Measurements from ENCODE around the gene HOMER2. TPM values are rescaled to one million over a fixed set of nuclear protein-coding genes. Genes with fewer than 3 reads are reported as not detected.

HOMER2 gene
- total and polyA plus RNA-seq, 2 experiments from 2014 or later, result 10.8 to 23.9 TPM

- no peak overlapping the region for H2AFZ ChIP-seq
These were observed 119.2 kb downstream of the HOMER2 start for GRCh38 chr15:82833362-82833682.

More at GRCh38 chr15:82833362-82833682, 119.2 kb downstream of the HOMER2 start:
- TF ChIP-seq, protein P1, sequence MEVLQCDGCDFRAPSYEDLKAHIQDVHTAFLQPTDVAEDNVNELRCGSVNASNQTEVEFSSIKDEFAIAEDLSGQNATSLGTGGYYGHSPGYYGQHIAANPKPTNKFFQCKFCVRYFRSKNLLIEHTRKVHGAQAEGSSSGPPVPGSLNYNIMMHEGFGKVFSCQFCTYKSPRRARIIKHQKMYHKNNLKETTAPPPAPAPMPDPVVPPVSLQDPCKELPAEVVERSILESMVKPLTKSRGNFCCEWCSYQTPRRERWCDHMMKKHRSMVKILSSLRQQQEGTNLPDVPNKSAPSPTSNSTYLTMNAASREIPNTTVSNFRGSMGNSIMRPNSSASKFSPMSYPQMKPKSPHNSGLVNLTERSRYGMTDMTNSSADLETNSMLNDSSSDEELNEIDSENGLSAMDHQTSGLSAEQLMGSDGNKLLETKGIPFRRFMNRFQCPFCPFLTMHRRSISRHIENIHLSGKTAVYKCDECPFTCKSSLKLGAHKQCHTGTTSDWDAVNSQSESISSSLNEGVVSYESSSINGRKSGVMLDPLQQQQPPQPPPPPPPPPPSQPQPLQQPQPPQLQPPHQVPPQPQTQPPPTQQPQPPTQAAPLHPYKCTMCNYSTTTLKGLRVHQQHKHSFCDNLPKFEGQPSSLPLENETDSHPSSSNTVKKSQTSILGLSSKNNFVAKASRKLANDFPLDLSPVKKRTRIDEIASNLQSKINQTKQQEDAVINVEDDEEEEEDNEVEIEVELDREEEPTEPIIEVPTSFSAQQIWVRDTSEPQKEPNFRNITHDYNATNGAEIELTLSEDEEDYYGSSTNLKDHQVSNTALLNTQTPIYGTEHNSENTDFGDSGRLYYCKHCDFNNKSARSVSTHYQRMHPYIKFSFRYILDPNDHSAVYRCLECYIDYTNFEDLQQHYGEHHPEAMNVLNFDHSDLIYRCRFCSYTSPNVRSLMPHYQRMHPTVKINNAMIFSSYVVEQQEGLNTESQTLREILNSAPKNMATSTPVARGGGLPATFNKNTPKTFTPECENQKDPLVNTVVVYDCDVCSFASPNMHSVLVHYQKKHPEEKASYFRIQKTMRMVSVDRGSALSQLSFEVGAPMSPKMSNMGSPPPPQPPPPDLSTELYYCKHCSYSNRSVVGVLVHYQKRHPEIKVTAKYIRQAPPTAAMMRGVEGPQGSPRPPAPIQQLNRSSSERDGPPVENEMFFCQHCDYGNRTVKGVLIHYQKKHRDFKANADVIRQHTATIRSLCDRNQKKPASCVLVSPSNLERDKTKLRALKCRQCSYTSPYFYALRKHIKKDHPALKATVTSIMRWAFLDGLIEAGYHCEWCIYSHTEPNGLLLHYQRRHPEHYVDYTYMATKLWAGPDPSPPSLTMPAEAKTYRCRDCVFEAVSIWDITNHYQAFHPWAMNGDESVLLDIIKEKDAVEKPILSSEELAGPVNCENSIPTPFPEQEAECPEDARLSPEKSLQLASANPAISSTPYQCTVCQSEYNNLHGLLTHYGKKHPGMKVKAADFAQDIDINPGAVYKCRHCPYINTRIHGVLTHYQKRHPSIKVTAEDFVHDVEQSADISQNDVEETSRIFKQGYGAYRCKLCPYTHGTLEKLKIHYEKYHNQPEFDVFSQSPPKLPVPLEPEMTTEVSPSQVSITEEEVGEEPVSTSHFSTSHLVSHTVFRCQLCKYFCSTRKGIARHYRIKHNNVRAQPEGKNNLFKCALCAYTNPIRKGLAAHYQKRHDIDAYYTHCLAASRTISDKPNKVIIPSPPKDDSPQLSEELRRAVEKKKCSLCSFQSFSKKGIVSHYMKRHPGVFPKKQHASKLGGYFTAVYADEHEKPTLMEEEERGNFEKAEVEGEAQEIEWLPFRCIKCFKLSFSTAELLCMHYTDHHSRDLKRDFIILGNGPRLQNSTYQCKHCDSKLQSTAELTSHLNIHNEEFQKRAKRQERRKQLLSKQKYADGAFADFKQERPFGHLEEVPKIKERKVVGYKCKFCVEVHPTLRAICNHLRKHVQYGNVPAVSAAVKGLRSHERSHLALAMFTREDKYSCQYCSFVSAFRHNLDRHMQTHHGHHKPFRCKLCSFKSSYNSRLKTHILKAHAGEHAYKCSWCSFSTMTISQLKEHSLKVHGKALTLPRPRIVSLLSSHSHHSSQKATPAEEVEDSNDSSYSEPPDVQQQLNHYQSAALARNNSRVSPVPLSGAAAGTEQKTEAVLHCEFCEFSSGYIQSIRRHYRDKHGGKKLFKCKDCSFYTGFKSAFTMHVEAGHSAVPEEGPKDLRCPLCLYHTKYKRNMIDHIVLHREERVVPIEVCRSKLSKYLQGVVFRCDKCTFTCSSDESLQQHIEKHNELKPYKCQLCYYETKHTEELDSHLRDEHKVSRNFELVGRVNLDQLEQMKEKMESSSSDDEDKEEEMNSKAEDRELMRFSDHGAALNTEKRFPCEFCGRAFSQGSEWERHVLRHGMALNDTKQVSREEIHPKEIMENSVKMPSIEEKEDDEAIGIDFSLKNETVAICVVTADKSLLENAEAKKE (CRISPR knock-in tag; IDR thresholded peaks at IDR 0.05), result no peak
- TF ChIP-seq STAT1 (IDR thresholded peaks at IDR 0.05; ENCODE audit: unreplicated experiment) (no peak), JUNB (IDR thresholded peaks at IDR 0.05; ENCODE audit: unreplicated experiment) (no peak), ETS1 (IDR thresholded peaks at IDR 0.05) (no peak), NANOG (IDR thresholded peaks at IDR 0.05; ENCODE audit: borderline replicate concordance) (no peak), ZNF331 (CRISPR knock-in tag; IDR thresholded peaks at IDR 0.05; ENCODE audit: low read depth) (no peak), EZH2phosphoT487 (IDR thresholded peaks at IDR 0.05; ENCODE audit: unreplicated experiment) (no peak), REST (IDR thresholded peaks at IDR 0.05; ENCODE audit: unreplicated experiment) (no peak), EZH2 (IDR thresholded peaks at IDR 0.05; ENCODE audit: low read depth, unreplicated experiment) (no peak), ZNF114 (CRISPR knock-in tag; IDR thresholded peaks at IDR 0.05) (no peak), POLR2AphosphoS5 (IDR thresholded peaks at IDR 0.05; ENCODE audit: low read depth) (no peak), CREB1 (CRISPR knock-in tag; IDR thresholded peaks at IDR 0.05; ENCODE audit: low read depth) (no peak)
- Histone ChIP-seq H3K4me3 (no peak overlapping the region), H3K4me2 (no peak overlapping the region), H3K9me2 (ENCODE audit: insufficient read depth) (no peaks in the 10 kb centered on the region), H3K27ac (ENCODE audit: low read depth) (no peak overlapping the region), H4K20me1 (replicated peaks; ENCODE audit: insufficient read depth) (no peaks in the 10 kb centered on the region), H3K79me2 (replicated peaks; ENCODE audit: insufficient read depth) (no peaks in the 10 kb centered on the region), H3F3A (replicated peaks; ENCODE audit: low read depth) (no peaks in the 10 kb centered on the region), H3K36me3 (ENCODE audit: insufficient read depth) (peaks cover 5% of the 10 kb centered on the region; the same call in 1 of the 2 replicates), H3K27me3 (ENCODE audit: insufficient read depth) (no peaks in the 10 kb centered on the region), H3K4me1 (ENCODE audit: insufficient read depth) (no peaks in the 10 kb centered on the region)
- Mint-ChIP-seq H3K27me3 (ENCODE audit: insufficient read depth, low read depth, poor library complexity) (no peaks in the 10 kb centered on the region), H3K27ac (no peak overlapping the region), H3K4me3 (no peak overlapping the region), H3K36me3 (ENCODE audit: low read depth) (peaks cover 30% of the 10 kb centered on the region), H3K4me1 (no peaks in the 10 kb centered on the region; the same call in 2 of the 3 replicates), H3K9me3 (no peaks in the 10 kb centered on the region)
- DNase-seq (ENCODE audit: low spot score), result no peak
- no peak for ATAC-seq

Measured in GM23338 (cell line).